Stimulated activated CD4-positive, alpha-beta T cell treated with anti-CD3 and anti-CD28 coated beads, Interleukin-12 subunit alpha, Interleukin-12 subunit beta, amount 100 ng/mL, for 24 hours (primary cell): ENCODE measurements around the gene HAUS8.
A peak's percentile ranks its signal among the peaks of the same experiment; 100 is the strongest.
"Not testable (repeated sequence)": the region's sequence is repeated elsewhere in the genome, so short reads cannot be mapped to it uniquely, and the experiment has no call there.

Experiments used
- DNase-seq, 2 experiments: peaks; one replicate each; pipeline ENCODE4 v3.0.0-alpha.2; 2020; ENCODE audit warnings: low read depth in 2 of 2

The HAUS8 gene

GRCh38 chr19:17101686-17102628 lies 26.7 kb upstream of the HAUS8 start:
- DNase-seq, result no peak

GRCh38 chr19:17098326-17098725 lies 23.1 kb upstream of the HAUS8 start:
- DNase-seq, result no peak

DNA sequence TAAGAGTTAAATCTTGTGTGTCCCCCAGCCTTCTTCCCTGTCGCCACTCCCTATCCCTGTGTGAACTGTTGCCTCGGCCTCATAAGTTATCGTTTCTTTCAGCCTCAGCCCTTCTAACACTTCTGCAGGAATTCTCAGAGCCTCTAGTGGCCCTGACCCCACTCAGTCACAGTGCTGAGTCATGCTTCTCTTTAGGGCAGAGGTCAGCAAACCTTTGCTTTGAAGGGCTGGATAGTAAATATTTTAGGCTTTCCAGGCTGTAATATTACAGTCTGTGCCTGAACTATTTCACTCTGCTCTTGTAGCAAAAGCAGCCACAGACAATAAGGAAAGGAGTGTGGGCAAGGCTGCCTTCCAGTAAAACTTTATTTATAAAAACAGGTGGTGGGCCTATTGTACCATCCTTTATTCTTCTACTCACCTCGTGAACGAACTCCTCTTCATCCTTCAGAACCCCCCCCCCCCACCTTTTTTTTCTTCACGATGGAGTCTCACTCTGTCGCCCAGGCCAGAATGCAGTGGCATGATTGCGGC lies 22.4 kb upstream of the HAUS8 start:
- DNase-seq, result no peak

DNA sequence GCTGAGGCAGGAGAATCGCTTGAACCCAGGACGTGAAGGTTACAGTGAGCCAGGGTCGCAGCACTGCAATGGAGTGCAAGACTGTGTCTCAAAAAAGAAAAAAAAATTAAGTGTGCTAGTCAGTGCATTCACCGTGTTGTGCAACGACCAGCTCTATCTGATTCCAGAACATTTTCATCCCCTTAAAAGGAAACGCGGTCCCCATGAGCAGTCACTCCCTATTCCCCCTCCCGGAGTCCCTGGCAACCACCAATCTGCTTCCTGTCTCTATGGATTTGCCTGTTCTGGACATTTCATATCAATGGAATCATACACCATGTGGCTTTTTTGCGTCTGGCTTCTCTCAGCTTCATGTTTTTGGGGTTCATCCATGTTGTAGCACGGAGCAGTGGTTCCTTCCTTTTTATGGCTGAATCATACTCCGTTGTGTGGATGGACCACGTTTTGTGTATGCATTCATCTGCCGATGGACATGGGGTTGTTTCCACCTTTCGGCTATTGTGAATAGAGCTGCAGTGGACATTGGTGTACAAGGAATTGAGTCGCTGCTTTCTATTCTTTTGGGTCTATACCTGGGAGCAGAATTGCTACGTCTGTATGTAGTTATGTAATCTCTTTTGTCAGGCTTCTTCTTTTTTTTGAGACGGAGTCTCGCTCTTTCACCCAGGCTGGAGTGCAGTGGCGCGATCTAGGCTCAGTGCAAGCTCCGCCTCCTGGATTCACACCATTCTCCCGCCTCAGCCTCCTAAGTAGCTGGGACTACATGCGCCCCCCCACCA lies 20.1 kb upstream of the HAUS8 start:
- no peak for DNase-seq

- DNase-seq, result not testable (repeated sequence)
These were observed 19.4 kb upstream of the HAUS8 start for GRCh38 chr19:17094694-17095093.

DNA sequence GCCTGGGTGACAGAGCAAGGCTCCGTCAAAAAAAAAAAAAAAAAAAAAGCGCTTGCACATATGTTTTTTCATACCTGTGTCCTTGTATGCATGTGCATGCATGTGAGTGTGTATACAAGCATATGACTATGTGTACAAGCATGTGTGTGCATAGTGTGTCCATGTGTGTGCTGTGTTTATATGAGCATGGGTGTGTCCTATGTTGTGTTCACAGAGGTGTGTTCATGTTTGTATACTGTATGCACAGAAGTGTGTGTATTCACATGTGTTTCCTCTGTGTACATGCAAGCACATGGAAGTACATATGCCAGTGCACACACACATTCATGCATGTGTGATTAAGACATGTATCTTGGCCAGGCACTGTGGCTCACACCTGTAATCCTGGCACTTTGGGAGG lies 17.4 kb upstream of the HAUS8 start:
- no peak for DNase-seq

DNA sequence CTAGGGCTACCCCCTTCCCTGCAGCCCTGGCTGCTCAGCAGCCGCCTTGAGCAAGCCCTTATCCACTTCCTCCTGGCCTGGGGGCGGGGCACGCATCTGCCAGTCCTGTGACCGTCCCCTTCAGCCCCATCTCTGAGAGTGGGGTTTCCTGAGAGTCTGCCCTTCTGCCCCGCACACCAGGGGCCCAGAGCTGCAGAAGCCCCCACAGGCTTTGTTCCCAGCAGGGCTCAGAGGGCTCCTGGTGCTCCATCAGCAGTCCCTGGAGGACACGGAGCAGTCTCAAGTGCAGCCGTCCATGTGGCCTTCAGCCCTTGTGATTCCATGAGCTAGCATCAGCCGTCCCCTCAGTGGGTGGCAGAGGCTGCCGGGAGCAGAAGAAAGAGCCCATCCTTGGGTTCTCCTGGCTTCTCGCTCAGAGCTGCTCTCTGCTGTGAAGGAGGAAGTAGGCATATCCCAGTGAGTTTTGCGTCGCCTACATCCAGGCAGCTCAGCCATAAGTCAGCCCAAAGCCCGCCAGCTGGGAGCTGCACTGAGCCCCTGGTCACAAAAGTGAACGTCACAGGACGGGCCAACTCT lies 16.6 kb upstream of the HAUS8 start:
- DNase-seq, result no peak

DNA sequence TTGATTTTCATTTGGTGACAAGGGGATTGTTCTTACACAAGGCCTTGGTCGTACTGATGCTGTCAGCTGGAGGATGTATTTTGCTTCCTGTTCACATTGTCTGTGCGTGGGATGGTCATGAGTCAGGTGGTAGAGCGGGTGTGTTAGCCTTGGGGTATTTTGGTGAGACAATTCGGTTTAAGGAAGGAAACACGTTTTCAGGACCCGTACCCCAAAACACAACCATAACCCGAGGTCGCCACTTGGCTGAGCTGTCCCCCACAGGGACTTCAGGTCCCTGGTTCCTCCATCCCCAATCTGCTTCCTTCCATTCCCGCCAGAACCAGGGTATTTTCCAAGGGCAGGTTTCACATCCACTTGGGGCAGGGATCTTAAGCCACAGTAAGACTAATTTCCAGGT lies 15.3 kb upstream of the HAUS8 start:
- no peak for DNase-seq

- no peak for DNase-seq
These were observed 13.3 kb upstream of the HAUS8 start for GRCh38 chr19:17088552-17088951.

GRCh38 chr19:17086834-17087233 lies 11.6 kb upstream of the HAUS8 start:
- DNase-seq, result no peak

- no peak for DNase-seq
These were observed 10.9 kb upstream of the HAUS8 start for GRCh38 chr19:17086120-17086519.

- no peak for DNase-seq
These were observed 6.7 kb upstream of the HAUS8 start for GRCh38 chr19:17081672-17082630.

DNA sequence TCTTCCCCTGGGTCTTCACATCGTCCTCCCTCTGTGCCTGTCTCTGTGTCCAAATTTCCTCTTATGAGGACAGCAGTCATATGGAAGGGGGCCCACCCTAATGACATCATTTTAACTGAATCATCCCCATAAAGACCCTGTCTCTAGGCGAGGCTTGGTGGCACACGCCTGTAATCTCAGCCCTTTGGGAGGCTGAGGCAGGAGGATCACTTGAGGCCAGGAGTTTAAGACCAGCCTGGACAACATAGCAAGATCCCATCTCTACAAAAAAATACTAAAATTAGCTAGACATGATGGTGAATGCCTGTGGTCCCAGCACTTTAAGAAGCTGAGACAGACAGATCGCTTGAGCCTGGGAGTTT lies 5.2 kb upstream of the HAUS8 start:
- DNase-seq, result no peak

- DNase-seq, result peak; percentile 51 to 62
These were observed 4.6 kb upstream of the HAUS8 start for GRCh38 chr19:17079710-17080439.

- no peak for DNase-seq
These were observed 3.9 kb upstream of the HAUS8 start for GRCh38 chr19:17078920-17079709.

DNA sequence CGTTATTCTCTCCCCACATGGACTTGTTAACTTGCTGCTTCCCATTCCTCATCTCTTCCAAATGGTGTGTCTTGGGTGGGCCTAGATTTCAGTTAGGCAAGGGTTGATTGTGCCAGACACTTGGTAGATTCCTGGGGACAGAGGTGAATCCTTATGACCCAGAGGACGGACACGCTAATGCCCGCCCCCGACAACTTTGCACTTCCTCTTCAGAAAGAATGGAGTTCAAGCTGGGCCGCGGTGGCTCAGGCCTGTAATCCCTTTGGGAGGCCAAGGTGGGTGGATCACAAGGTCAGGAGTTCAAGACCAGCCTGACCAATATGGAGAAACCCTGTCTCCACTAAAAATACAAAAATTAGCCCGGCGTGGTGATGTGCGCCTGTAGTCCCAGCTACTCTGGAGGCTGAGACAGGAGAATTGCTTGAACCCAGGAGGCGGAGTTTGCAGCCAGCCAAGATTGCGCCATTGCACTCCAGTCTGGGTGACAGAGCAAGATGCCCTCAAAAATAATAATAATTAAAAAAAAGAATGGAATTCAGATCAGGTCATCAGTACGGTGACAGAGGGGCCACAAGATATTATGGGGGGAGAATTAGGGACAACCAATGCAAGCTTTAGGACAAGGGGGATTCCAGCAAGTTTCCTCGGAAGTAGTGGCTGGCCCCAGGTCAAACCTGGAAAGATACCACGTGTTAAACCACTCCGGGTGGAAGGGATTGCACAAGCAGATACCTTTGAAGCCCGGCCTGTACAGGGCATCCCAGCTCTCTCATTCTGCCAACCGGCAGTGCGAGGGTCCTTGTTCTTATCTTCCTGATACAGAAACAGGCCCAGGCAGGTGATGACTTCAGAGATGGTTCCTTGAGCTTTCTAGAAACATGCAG lies 3.0 kb upstream of the HAUS8 start:
- DNase-seq, result no peak

DNA sequence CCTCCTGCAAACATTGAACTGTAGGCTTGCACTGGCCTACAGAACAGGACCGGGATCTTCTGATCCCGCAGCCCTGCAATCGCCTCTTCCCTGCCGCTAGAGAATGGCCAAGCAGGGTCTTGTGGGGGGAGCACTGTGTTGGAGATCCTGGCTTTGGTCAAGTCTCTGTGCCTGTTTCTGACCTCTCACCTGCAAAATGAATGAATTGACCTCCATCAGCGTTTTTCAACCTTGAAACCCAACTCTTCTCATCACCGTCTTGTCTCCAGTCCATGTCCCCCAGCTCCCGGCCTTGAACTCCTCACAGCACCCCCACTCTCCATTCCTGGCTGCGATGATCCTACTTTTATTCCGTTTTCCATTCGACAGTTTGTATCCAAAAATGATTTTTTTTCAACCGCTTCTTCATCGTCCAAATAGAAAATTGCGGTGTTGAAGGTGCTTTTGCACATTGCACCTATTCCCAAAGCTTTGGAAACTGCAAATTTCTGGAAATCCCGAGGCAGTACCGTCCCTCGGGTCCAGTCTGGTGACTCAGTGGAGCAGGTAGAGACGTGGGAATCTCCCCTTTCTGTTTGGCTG lies 2.3 kb upstream of the HAUS8 start:
- DNase-seq, result no peak

GRCh38 chr19:17076543-17076991 lies 1.3 kb upstream of the HAUS8 start:
- peak in 1 of 2 experiments; percentile 14 for DNase-seq
